Prostate gland (tissue), 2 donors: ENCODE measurements around the gene LMO7. TPM values are rescaled to one million over a fixed set of nuclear protein-coding genes. Genes with fewer than 3 reads are reported as not detected.

Experiments used
- DNase-seq: peaks from one replicate; pipeline ENCODE4 v3.0.0-alpha.2; 2019; ENCODE audit warnings: low spot score
- H3K27ac ChIP-seq, 2 donors: fragments of 200-600 bp; sonication (generic); 2 replicates each; pipeline ENCODE4 v1.5.1; 2017 to 2019
- H3K27me3 ChIP-seq: fragments of 200-600 bp; sonication (generic); replicated peaks from 2 replicates; pipeline ENCODE4 v1.5.1; 2019; ENCODE audit not compliant: insufficient read depth
- H3K36me3 ChIP-seq, 2 donors: fragments of 200-600 bp; sonication (generic); 1 replicate in 1 of 2; 2 replicates in 1 of 2; pipeline versions ENCODE4 v1.5.1 to v1.8.1; 2017 to 2019
- H3K4me1 ChIP-seq: fragments of 200-600 bp; sonication (generic); replicated peaks from 2 replicates; pipeline ENCODE4 v1.5.1; 2019
- H3K4me3 ChIP-seq, 2 donors: fragments of 200-600 bp; sonication (generic); 2 replicates each; pipeline ENCODE4 v1.5.1; 2017 to 2019
- H3K9me3 ChIP-seq: fragments of 200-600 bp; sonication (generic); 2 replicates; pipeline ENCODE4 v1.5.1; 2017
- POLR2A ChIP-seq: fragments of 450-650 bp; IDR thresholded peaks from one replicate; pipeline ENCODE4 v1.6.1; 2016; ENCODE audit warnings: antibody characterized with exemption, mild to moderate bottlenecking
- POLR2AphosphoS5 ChIP-seq: sonication (generic); formaldehyde crosslinking; IDR thresholded peaks from one replicate; pipeline ENCODE4 v1.6.1; 2017; ENCODE audit warnings: antibody characterized with exemption
- WGBS: methylation state at CpG from one replicate; pipeline ENCODE4 v1.1.5; 2018; 5-methylcytosine and 5-hydroxymethylcytosine counted together
- intact Hi-C: fragments of 100-400 bp; cut with DNase I; formaldehyde crosslinking; loops from one replicate; pipeline ENCODE4 v1.14.2; 2022
- total RNA-seq, 2 donors: library from RNA; depleted of rRNA; stranded (reverse); fragments of >200 nt; gene quantifications; one replicate each; pipeline ENCODE4 v1.1.0, GENCODE V29; 2016
- TF ChIP-seq, protein P1 (sequence below), 4 experiments: fragments of 200-600 bp in 2 of 4; fragments of 450-650 bp in 2 of 4; sonication (generic) in 2 of 4; IDR thresholded peaks; 1 replicate in 3 of 4; 2 replicates in 1 of 4; pipeline ENCODE4 v1.5.1; 2016 to 2019; ENCODE audit warnings: antibody characterized with exemption in 4 of 4, mild to moderate bottlenecking in 2 of 4, moderate library complexity in 2 of 4

The LMO7 gene
- total RNA-seq, 2 donors from 2014 or later: 87.8 to 99.9 TPM

- H3K27ac ChIP-seq: no peak overlapping the region
Measured at GRCh38 chr13:75867379-75868117, 231.4 kb downstream of the LMO7 start.

DNA sequence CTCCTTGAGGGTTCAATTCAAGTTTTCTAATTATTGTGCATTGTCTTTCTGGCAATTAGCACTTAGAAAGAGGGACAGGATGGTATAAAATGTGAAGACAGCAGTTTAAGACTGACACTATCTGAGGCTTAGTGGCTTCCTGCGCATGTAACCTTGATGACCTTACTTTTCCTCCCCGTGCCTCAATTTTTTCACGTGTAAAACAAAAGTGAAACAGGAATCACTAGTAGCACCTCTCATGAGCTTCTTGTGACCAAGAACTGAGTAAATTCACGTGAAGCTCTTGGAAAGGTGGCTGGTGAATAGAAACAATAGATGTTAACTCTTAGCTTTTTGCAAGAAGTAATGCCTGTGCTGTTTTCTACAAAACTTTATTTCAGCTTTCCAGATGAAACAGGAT, 233.9 kb downstream of the LMO7 start:
- TF ChIP-seq POLR2AphosphoS5: no peak
- no peak for TF ChIP-seq POLR2A
- TF ChIP-seq, protein P1, sequence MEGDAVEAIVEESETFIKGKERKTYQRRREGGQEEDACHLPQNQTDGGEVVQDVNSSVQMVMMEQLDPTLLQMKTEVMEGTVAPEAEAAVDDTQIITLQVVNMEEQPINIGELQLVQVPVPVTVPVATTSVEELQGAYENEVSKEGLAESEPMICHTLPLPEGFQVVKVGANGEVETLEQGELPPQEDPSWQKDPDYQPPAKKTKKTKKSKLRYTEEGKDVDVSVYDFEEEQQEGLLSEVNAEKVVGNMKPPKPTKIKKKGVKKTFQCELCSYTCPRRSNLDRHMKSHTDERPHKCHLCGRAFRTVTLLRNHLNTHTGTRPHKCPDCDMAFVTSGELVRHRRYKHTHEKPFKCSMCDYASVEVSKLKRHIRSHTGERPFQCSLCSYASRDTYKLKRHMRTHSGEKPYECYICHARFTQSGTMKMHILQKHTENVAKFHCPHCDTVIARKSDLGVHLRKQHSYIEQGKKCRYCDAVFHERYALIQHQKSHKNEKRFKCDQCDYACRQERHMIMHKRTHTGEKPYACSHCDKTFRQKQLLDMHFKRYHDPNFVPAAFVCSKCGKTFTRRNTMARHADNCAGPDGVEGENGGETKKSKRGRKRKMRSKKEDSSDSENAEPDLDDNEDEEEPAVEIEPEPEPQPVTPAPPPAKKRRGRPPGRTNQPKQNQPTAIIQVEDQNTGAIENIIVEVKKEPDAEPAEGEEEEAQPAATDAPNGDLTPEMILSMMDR (IDR thresholded peaks at IDR 0.05): no peak
- DNase-seq: no peak
- Histone ChIP-seq H3K9me3 (no peaks in the 10 kb centered on the region), H3K36me3 (no peaks in the 10 kb centered on the region), H3K27me3 (no peaks in the 10 kb centered on the region), H3K4me3 (no peak overlapping the region), H3K4me1 (no peaks in the 10 kb centered on the region), H3K27ac (no peak overlapping the region)
- WGBS: 45% methylated on average over 4 of the region's 4 CpGs
- intact Hi-C loops: loop anchor here (2.0 to 5.0 kb wide), 3 partner anchors 173 to 1033 kb away; no protein-coding TSS in a partner anchor

More at GRCh38 chr13:75867379-75868117, 231.4 kb downstream of the LMO7 start:
- Histone ChIP-seq H3K9me3 (no peaks in the 10 kb centered on the region), H3K36me3 (no peaks in the 10 kb centered on the region), H3K27me3 (no peaks in the 10 kb centered on the region), H3K4me3 (no peak overlapping the region), H3K4me1 (no peaks in the 10 kb centered on the region)
- no peak for DNase-seq
- TF ChIP-seq, protein P1 (IDR thresholded peaks at IDR 0.05): no peak
- TF ChIP-seq POLR2A: no peak
- TF ChIP-seq POLR2AphosphoS5: no peak
- intact Hi-C loops: no loop called here
- WGBS: 82% methylated on average over 9 of the region's 9 CpGs

GRCh38 chr13:75870397-75870903, 234.3 kb downstream of the LMO7 start:
- no peak overlapping the region for H3K27ac ChIP-seq

DNA sequence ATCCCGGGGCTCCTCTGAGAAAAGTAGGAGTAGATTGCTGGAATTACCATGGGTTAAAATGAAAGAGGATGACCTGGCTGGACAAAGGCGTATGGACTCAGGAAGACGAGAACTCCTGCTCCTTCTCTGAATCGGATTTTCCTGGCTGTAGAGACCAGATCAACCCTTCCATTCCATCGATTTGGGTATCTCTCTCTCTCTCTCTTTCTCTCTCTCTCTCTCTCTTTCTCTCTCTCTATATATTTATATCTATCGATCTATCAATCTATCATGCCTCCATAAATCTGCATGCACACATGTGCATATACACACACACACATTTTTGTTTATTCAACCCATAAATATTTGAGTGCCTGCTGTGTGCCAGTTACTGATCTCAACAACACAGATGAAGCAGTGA, 234.9 kb downstream of the LMO7 start:
- TF ChIP-seq, protein P1 (IDR thresholded peaks at IDR 0.05): no peak
- TF ChIP-seq POLR2AphosphoS5 (no peak), POLR2A (no peak)
- Histone ChIP-seq H3K27me3 (no peaks in the 10 kb centered on the region), H3K4me3 (no peak overlapping the region), H3K36me3 (no peaks in the 10 kb centered on the region), H3K27ac (no peak overlapping the region), H3K4me1 (no peaks in the 10 kb centered on the region), H3K9me3 (no peaks in the 10 kb centered on the region)
- no peak for DNase-seq
- WGBS: 75% methylated on average over 6 of the region's 6 CpGs
- intact Hi-C loops: loop anchor here (2.0 to 5.0 kb wide), 3 partner anchors 174 to 1032 kb away; no protein-coding TSS in a partner anchor

More at GRCh38 chr13:75870397-75870903, 234.3 kb downstream of the LMO7 start:
- Histone ChIP-seq H3K4me3 (peak overlapping the region; percentile 20 to 25), H3K36me3 (no peaks in the 10 kb centered on the region), H3K4me1 (no peaks in the 10 kb centered on the region), H3K9me3 (no peaks in the 10 kb centered on the region), H3K27me3 (no peaks in the 10 kb centered on the region)
- no peak for DNase-seq
- 33% methylated on average over 14 of the region's 14 CpGs for WGBS
- no peak for TF ChIP-seq POLR2AphosphoS5
- no peak for TF ChIP-seq POLR2A
- TF ChIP-seq, protein P1 (IDR thresholded peaks at IDR 0.05): peak; percentile 48 to 67 (median 60)
- intact Hi-C loops: loop anchor here (2.0 to 5.0 kb wide), 3 partner anchors 173 to 1032 kb away; no protein-coding TSS in a partner anchor
